MG63 (cell line): ENCODE data around the gene NPFF. TPM values are rescaled to one million over a fixed set of nuclear protein-coding genes. Genes with fewer than 3 reads are reported as not detected.

ENCODE experiments used
- DNase-seq: peaks from one replicate; pipeline ENCODE4 v3.0.0-alpha.2; 2020
- H3K27me3 ChIP-seq: fragments of 250-450 bp; sonication (Bioruptor Pico); 2 replicates; pipeline ENCODE4 v1.5.1; 2020; ENCODE audit warnings: mild to moderate bottlenecking, moderate library complexity
- H3K36me3 ChIP-seq: fragments of 250-450 bp; sonication (Bioruptor Pico); 2 replicates; pipeline ENCODE4 v1.5.1; 2020; ENCODE audit warnings: mild to moderate bottlenecking, moderate library complexity
- H3K4me3 ChIP-seq: fragments of 250-450 bp; sonication (Bioruptor Pico); 2 replicates; pipeline ENCODE4 v1.5.1; 2020; ENCODE audit warnings: mild to moderate bottlenecking, moderate library complexity
- H3K9me3 ChIP-seq: fragments of 250-450 bp; sonication (Bioruptor Pico); 2 replicates; pipeline ENCODE4 v1.5.1; 2020; ENCODE audit warnings: mild to moderate bottlenecking, moderate library complexity
- total RNA-seq: library from RNA; depleted of rRNA; stranded (reverse); fragments of >200 nt; shearing (Covaris generic); gene quantifications from 2 replicates; pipeline ENCODE4 v1.2.3, GENCODE V29; 2014; ENCODE audit warnings: low replicate concordance; rRNA removed

The NPFF gene
- total RNA-seq, 1 experiment from 2014 or later = not detected

- DNase-seq = no peak
- no peaks in the 10 kb centered on the region for H3K27me3 ChIP-seq
- H3K9me3 ChIP-seq = no peaks in the 10 kb centered on the region
- H3K4me3 ChIP-seq = no peak overlapping the region
- H3K36me3 ChIP-seq = peaks cover 94% of the 10 kb centered on the region
These were observed 39.0 kb downstream of the NPFF start for GRCh38 chr12:53468282-53468681.

GRCh38 chr12:53467880-53468279 lies 39.4 kb downstream of the NPFF start:
- peaks cover 94% of the 10 kb centered on the region for H3K36me3 ChIP-seq
- DNase-seq = no peak

GRCh38 chr12:53467082-53467481 lies 40.2 kb downstream of the NPFF start:
- Histone ChIP-seq H3K27me3 (no peaks in the 10 kb centered on the region), H3K36me3 (peaks cover 94% of the 10 kb centered on the region), H3K9me3 (no peaks in the 10 kb centered on the region), H3K4me3 (no peak overlapping the region)
- DNase-seq = no peak

More at GRCh38 chr12:53467880-53468279, 39.4 kb downstream of the NPFF start:
- no peak overlapping the region for H3K4me3 ChIP-seq
- no peaks in the 10 kb centered on the region for H3K9me3 ChIP-seq
- H3K27me3 ChIP-seq = no peaks in the 10 kb centered on the region

GRCh38 chr12:53466640-53467039 lies 40.6 kb downstream of the NPFF start:
- no peaks in the 10 kb centered on the region for H3K27me3 ChIP-seq
- H3K9me3 ChIP-seq = no peaks in the 10 kb centered on the region
- DNase-seq = no peak
- H3K4me3 ChIP-seq = no peak overlapping the region
- peaks cover 94% of the 10 kb centered on the region for H3K36me3 ChIP-seq

- H3K9me3 ChIP-seq = no peaks in the 10 kb centered on the region
- no peaks in the 10 kb centered on the region for H3K27me3 ChIP-seq
- DNase-seq = no peak
- no peak overlapping the region for H3K4me3 ChIP-seq
- H3K36me3 ChIP-seq = peaks cover 97% of the 10 kb centered on the region
These were observed 41.6 kb downstream of the NPFF start for GRCh38 chr12:53465679-53466078.

- no peak overlapping the region for H3K4me3 ChIP-seq
- DNase-seq = no peak
- peaks cover 97% of the 10 kb centered on the region for H3K36me3 ChIP-seq
- H3K9me3 ChIP-seq = no peaks in the 10 kb centered on the region
- no peaks in the 10 kb centered on the region for H3K27me3 ChIP-seq
These were observed 42.4 kb downstream of the NPFF start for GRCh38 chr12:53464685-53465418.

GRCh38 chr12:53463802-53464560 lies 43.3 kb downstream of the NPFF start:
- DNase-seq = no peak
- Histone ChIP-seq H3K4me3 (no peak overlapping the region), H3K27me3 (no peaks in the 10 kb centered on the region), H3K36me3 (peaks cover 97% of the 10 kb centered on the region), H3K9me3 (no peaks in the 10 kb centered on the region)

- DNase-seq = no peak
- H3K4me3 ChIP-seq = no peak overlapping the region
- peaks cover 97% of the 10 kb centered on the region for H3K36me3 ChIP-seq
- H3K9me3 ChIP-seq = no peaks in the 10 kb centered on the region
- no peaks in the 10 kb centered on the region for H3K27me3 ChIP-seq
These were observed 44.3 kb downstream of the NPFF start for GRCh38 chr12:53462935-53463334.

GRCh38 chr12:53461591-53461990 lies 45.7 kb downstream of the NPFF start:
- H3K27me3 ChIP-seq = no peaks in the 10 kb centered on the region
- no peak for DNase-seq
- no peak overlapping the region for H3K4me3 ChIP-seq
- H3K9me3 ChIP-seq = no peaks in the 10 kb centered on the region
- peaks cover 98% of the 10 kb centered on the region for H3K36me3 ChIP-seq

- Histone ChIP-seq H3K4me3 (no peak overlapping the region), H3K9me3 (no peaks in the 10 kb centered on the region), H3K27me3 (no peaks in the 10 kb centered on the region), H3K36me3 (peaks cover 98% of the 10 kb centered on the region)
- no peak for DNase-seq
These were observed 46.2 kb downstream of the NPFF start for GRCh38 chr12:53461059-53461458.

GRCh38 chr12:53459097-53459496 lies 48.2 kb downstream of the NPFF start:
- no peak for DNase-seq
- no peak overlapping the region for H3K4me3 ChIP-seq
- H3K36me3 ChIP-seq = peaks cover 100% of the 10 kb centered on the region
- no peaks in the 10 kb centered on the region for H3K27me3 ChIP-seq
- no peaks in the 10 kb centered on the region for H3K9me3 ChIP-seq

Other genes starting within 250 kb of the NPFF start
- 22.1 and 23.9 TPM in 2 replicates for gene ESPL1, start 239.2 kb downstream of the NPFF start, total RNA-seq
- gene PFDN5, start 211.9 kb downstream of the NPFF start, total RNA-seq = 412 and 629 TPM in 2 replicates
- gene MYG1, start 207.8 kb downstream of the NPFF start, total RNA-seq = 30.8 and 42.8 TPM in 2 replicates
- 75.6 and 114 TPM in 2 replicates for gene AAAS, start 185.9 kb downstream of the NPFF start, total RNA-seq
- gene SP7, start 171.1 kb downstream of the NPFF start, total RNA-seq = not detected in 2 replicates
- gene SP1, start 127.3 kb downstream of the NPFF start, total RNA-seq = 22.3 and 26.3 TPM in 2 replicates
- not detected in 2 replicates for gene AMHR2, start 83.6 kb downstream of the NPFF start, total RNA-seq
- 41.0 and 60.4 TPM in 2 replicates for gene PRR13, start 65.8 kb downstream of the NPFF start, total RNA-seq
- 217 and 279 TPM in 2 replicates for gene PCBP2, start 55.4 kb downstream of the NPFF start, total RNA-seq
- 5.7 and 15.0 TPM in 2 replicates for gene MAP3K12, start 8.0 kb downstream of the NPFF start, total RNA-seq
- gene TARBP2, start 6.2 kb downstream of the NPFF start, total RNA-seq = 51.7 and 66.1 TPM in 2 replicates
- 5.7 and 12.4 TPM in 2 replicates for gene ATF7, start 118.9 kb upstream of the NPFF start, total RNA-seq
- gene ATP5MC2, start 168.6 kb upstream of the NPFF start, total RNA-seq = 213 and 230 TPM in 2 replicates
- 35.7 and 42.4 TPM in 2 replicates for gene CALCOCO1, start 220.0 kb upstream of the NPFF start, total RNA-seq
- gene CISTR, start 244.5 kb upstream of the NPFF start, total RNA-seq = not detected in 2 replicates